MCF 10A (cell line): ENCODE data around the gene STK11IP. TPM values are rescaled to one million over a fixed set of nuclear protein-coding genes. Genes with fewer than 3 reads are reported as not detected.

Experiments
- BruUV-seq: library from RNA; stranded (reverse); fragments of 400-500 nt; replicated peaks from 2 replicates; lab custom pipeline; 2021; lab: Mats Ljungman, UMichigan
- CTCF ChIA-PET: fragments of 300-600 bp; sonication (Branson Sonifier 250); formaldehyde crosslinking; extraction: SDS; loops from one replicate; lab custom pipeline; 2021; ENCODE audit warnings: antibody characterized with exemption, inconsistent platforms; lab: Yijun Ruan, JAX
- POLR2A ChIA-PET: fragments of 300-600, 350-650 bp; sonication (Branson Sonifier 250); formaldehyde crosslinking; extraction: SDS; loops from one replicate; lab custom pipeline; 2020; ENCODE audit warnings: antibody characterized with exemption, inconsistent platforms; lab: Yijun Ruan, JAX
- DNase-seq: peaks from one replicate; pipeline ENCODE4 v3.0.0-alpha.2; 2018; ENCODE audit not compliant: unreplicated experiment
- H3K27ac Mint-ChIP-seq: one replicate; pipeline ENCODE4 v1.8.0; 2022; ENCODE audit warnings: mild to moderate bottlenecking, low read depth, mixed read lengths; ENCODE audit not compliant: unreplicated experiment
- H3K27me3 Mint-ChIP-seq: one replicate; pipeline ENCODE4 v1.8.0; 2022; ENCODE audit warnings: mixed read lengths; ENCODE audit not compliant: insufficient read depth, unreplicated experiment
- H3K36me3 Mint-ChIP-seq: one replicate; pipeline ENCODE4 v1.8.0; 2022; ENCODE audit warnings: mild to moderate bottlenecking, moderate library complexity, mixed read lengths; ENCODE audit not compliant: insufficient read depth, unreplicated experiment
- H3K4me1 Mint-ChIP-seq: one replicate; pipeline ENCODE4 v1.8.0; 2022; ENCODE audit warnings: mixed read lengths; ENCODE audit not compliant: insufficient read depth, unreplicated experiment
- H3K4me3 Mint-ChIP-seq: one replicate; pipeline ENCODE4 v1.8.0; 2022; ENCODE audit warnings: mild to moderate bottlenecking, moderate library complexity, mixed read lengths; ENCODE audit not compliant: unreplicated experiment
- H3K9me3 Mint-ChIP-seq: one replicate; pipeline ENCODE4 v1.8.0; 2022; ENCODE audit warnings: mixed read lengths; ENCODE audit not compliant: unreplicated experiment
- CTCF ChIP-seq: fragments of 200-600 bp; IDR thresholded peaks from one replicate; pipeline ENCODE4 v1.8.0; 2022; ENCODE audit warnings: antibody characterized with exemption, mild to moderate bottlenecking; ENCODE audit not compliant: unreplicated experiment
- intact Hi-C: fragments of 100-400 bp; cut with micrococcal nuclease; formaldehyde crosslinking; loops from 2 replicates; pipeline ENCODE4 v1.14.1; 2022
- total RNA-seq: library from RNA; stranded (reverse); gene quantifications from 2 replicates; pipeline ENCODE4 v1.2.3, GENCODE V29; 2022

Gene STK11IP
- total RNA-seq, 1 experiment from 2014 or later: 26.5 TPM

GRCh38 chr2:219569635-219570034, 28.0 kb upstream of the STK11IP start:
- ChIA-PET POLR2A (interaction anchor here (1.1 kb wide), 1 partner anchor 28 kb away, joined by 4 read pairs; the partner anchor contains the start of gene STK11IP), CTCF (interaction anchor here (2.1 kb wide), 1 partner anchor 9 kb away, joined by 15 read pairs; no protein-coding TSS in a partner anchor)
- no peak for DNase-seq
- BruUV-seq: no TSS peak
- TF ChIP-seq CTCF: no peak
- Mint-ChIP-seq H3K4me1 (peaks cover 7% of the 10 kb centered on the region), H3K9me3 (no peaks in the 10 kb centered on the region), H3K27me3 (no peaks in the 10 kb centered on the region), H3K36me3 (peaks cover 19% of the 10 kb centered on the region), H3K27ac (no peak overlapping the region), H3K4me3 (peak overlapping the region; percentile 49)
- intact Hi-C loops: loop anchor here (1.0 kb wide), 1 partner anchor 120 kb away; no protein-coding TSS in a partner anchor

DNA sequence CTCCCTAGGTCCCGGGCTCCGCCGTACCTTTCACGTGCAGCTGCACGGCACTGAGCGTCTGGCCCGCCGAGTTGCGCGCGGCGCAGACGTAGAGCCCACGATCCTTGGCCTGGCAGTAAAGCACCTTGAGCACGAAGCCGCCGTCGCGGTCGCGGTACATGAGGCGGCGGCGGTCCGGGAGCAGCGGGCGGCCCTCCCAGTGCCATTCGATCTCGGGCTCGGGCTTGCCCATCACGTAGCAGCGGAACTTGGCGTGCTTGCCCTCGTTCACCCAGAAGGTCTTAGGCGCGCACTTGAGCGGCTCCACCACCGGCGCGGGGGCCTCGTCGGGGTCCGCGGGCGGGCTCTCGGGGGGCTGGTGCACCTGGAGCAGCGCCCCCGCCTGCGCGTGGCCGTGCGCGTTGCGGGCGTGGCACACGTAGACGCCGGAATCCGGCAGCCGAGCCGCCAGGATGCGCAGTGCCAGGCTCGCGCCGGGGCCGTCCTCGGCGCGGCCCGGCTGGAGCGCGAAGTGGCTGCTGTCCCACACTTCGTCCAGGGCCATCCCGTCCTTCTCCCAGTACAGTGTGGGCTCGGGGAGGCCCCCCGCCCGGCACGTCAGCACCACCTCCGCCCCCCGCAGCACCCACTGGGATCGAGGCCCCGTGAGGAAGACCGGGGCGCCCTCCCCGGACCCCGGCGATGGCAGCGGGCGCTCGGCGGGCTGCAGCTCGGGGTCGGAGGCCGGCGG, 27.3 kb upstream of the STK11IP start:
- CTCF ChIA-PET: interaction anchor here (0.6 to 2.3 kb wide), 5 partner anchors 10 to 166 kb away, joined by 3 to 23 read pairs (median 4); no protein-coding TSS in a partner anchor
- H3K4me1 Mint-ChIP-seq: peaks cover 7% of the 10 kb centered on the region

DNA sequence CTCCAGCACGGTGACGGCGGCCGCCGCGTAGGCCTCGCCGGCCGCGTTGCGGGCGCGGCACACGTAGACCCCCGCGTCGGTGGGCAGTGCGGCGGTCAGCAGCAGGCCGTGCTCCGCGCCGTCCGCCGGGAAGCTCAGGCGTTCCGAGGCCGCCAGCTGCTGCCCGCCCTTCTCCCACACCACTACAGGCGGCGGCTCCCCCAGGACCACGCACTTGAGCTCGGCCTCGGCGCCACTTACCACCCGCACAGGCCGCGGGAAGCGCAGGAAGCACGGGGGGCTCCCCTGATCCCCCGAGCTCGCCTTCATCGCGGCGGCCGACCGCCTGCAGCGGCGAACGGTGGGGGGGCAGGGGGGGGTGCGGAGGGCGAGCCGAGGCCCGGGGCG, 26.7 kb upstream of the STK11IP start:
- peak overlapping the region; percentile 49 for H3K4me3 Mint-ChIP-seq
- TF ChIP-seq CTCF: no peak
- ChIA-PET CTCF (interaction anchor here (0.6 to 2.3 kb wide), 5 partner anchors 10 to 167 kb away, joined by 3 to 23 read pairs (median 4); no protein-coding TSS in a partner anchor), POLR2A (interaction anchor here (0.5 to 2.8 kb wide), 10 partner anchors 14 to 118 kb away, joined by 3 to 49 read pairs (median 6); partner anchors contain the start of genes CHPF, GMPPA, STK11IP and TMEM198)
- DNase-seq: no peak
- H3K27me3 Mint-ChIP-seq: no peaks in the 10 kb centered on the region
- peaks cover 7% of the 10 kb centered on the region for H3K4me1 Mint-ChIP-seq
- no peak overlapping the region for H3K27ac Mint-ChIP-seq
- intact Hi-C loops: loop anchor here (1.0 kb wide), 1 partner anchor 118 kb away; no protein-coding TSS in a partner anchor
- H3K36me3 Mint-ChIP-seq: peaks cover 19% of the 10 kb centered on the region
- no TSS peak for BruUV-seq
- no peaks in the 10 kb centered on the region for H3K9me3 Mint-ChIP-seq

More for the DNA sequence above, 27.3 kb upstream of the STK11IP start:
- DNase-seq: peak; percentile 40
- H3K9me3 Mint-ChIP-seq: no peaks in the 10 kb centered on the region
- H3K4me3 Mint-ChIP-seq: peak overlapping the region; percentile 49
- POLR2A ChIA-PET: interaction anchor here (0.5 to 2.8 kb wide), 8 partner anchors 13 to 118 kb away, joined by 3 to 49 read pairs (median 7); partner anchors contain the start of genes CHPF, GMPPA, STK11IP and TMEM198
- H3K27me3 Mint-ChIP-seq: no peaks in the 10 kb centered on the region
- H3K36me3 Mint-ChIP-seq: peaks cover 19% of the 10 kb centered on the region
- H3K27ac Mint-ChIP-seq: no peak overlapping the region
- BruUV-seq: no TSS peak
- intact Hi-C loops: loop anchor here (1.0 kb wide), 1 partner anchor 119 kb away; no protein-coding TSS in a partner anchor
- no peak for TF ChIP-seq CTCF
